ENCODE data around the gene DPP6.

The DPP6 gene

GRCh38 chr7:154633641-154634040, 581.4 kb downstream of the DPP6 start:
- Histone ChIP-seq H3K27me3 (no peaks in the 10 kb centered on the region), H3K9me3 (no peaks in the 10 kb centered on the region), H3K4me3 (ENCODE audit: low read depth in 1 of 2, low read length in 1 of 2) (no peak overlapping the region), H3K27ac (no peak overlapping the region), H3K4me1 (ENCODE audit: control insufficient read depth in 1 of 2, insufficient read depth in 1 of 2, low read depth in 1 of 2, low read length in 1 of 2) (no peaks in the 10 kb centered on the region), H3K36me3 (no peaks in the 10 kb centered on the region)
- TF ChIP-seq, protein P1, sequence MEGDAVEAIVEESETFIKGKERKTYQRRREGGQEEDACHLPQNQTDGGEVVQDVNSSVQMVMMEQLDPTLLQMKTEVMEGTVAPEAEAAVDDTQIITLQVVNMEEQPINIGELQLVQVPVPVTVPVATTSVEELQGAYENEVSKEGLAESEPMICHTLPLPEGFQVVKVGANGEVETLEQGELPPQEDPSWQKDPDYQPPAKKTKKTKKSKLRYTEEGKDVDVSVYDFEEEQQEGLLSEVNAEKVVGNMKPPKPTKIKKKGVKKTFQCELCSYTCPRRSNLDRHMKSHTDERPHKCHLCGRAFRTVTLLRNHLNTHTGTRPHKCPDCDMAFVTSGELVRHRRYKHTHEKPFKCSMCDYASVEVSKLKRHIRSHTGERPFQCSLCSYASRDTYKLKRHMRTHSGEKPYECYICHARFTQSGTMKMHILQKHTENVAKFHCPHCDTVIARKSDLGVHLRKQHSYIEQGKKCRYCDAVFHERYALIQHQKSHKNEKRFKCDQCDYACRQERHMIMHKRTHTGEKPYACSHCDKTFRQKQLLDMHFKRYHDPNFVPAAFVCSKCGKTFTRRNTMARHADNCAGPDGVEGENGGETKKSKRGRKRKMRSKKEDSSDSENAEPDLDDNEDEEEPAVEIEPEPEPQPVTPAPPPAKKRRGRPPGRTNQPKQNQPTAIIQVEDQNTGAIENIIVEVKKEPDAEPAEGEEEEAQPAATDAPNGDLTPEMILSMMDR (IDR thresholded peaks at IDR 0.05): no peak

GRCh38 chr7:154638286-154638685, 586.1 kb downstream of the DPP6 start:
- no peaks in the 10 kb centered on the region for H3K27me3 ChIP-seq
- no peaks in the 10 kb centered on the region for H3K4me1 ChIP-seq (ENCODE audit: control insufficient read depth in 1 of 2, insufficient read depth in 1 of 2, low read depth in 1 of 2, low read length in 1 of 2)
- TF ChIP-seq, protein P1 (IDR thresholded peaks at IDR 0.05): no peak
- H3K27ac ChIP-seq: no peak overlapping the region
- no peaks in the 10 kb centered on the region for H3K36me3 ChIP-seq
- no peaks in the 10 kb centered on the region for H3K9me3 ChIP-seq
- no peak overlapping the region for H3K4me3 ChIP-seq (ENCODE audit: low read depth in 1 of 2, low read length in 1 of 2)

DNA sequence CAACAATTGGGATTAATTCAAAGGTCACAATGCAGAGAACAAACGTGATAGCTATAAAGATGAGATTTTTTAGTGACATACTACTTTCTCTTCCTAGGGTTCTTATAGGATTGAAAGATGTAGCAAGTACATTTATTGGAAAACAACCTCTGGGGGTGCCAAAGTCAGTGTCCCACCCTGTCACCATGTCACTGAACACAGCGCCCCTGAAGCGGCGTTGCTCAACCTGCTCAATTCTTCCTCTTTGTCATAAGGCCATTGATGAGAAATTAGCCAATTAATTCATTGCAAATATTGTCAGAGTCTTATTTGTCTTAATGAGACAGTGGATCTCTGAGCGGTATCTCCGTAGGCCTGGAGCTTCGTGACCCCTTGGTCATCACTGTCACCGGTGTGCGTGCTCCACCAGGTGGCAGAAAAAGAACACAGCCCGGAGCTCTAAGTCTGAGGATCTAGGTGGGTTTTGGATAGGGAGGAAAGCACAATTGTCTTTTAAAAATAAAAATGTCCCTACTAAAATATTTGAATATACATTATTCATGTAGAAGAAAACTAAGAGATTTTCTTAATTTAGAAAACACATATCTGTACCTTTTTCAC, 588.2 kb downstream of the DPP6 start:
- no peaks in the 10 kb centered on the region for H3K27me3 ChIP-seq
- H3K9me3 ChIP-seq: no peaks in the 10 kb centered on the region
- no peaks in the 10 kb centered on the region for H3K36me3 ChIP-seq
- no peak overlapping the region for H3K27ac ChIP-seq
- H3K4me3 ChIP-seq (ENCODE audit: low read depth in 1 of 2, low read length in 1 of 2): no peak overlapping the region
- TF ChIP-seq, protein P1 (IDR thresholded peaks at IDR 0.05): no peak
- no peaks in the 10 kb centered on the region for H3K4me1 ChIP-seq (ENCODE audit: control insufficient read depth in 1 of 2, insufficient read depth in 1 of 2, low read depth in 1 of 2, low read length in 1 of 2)

DNA sequence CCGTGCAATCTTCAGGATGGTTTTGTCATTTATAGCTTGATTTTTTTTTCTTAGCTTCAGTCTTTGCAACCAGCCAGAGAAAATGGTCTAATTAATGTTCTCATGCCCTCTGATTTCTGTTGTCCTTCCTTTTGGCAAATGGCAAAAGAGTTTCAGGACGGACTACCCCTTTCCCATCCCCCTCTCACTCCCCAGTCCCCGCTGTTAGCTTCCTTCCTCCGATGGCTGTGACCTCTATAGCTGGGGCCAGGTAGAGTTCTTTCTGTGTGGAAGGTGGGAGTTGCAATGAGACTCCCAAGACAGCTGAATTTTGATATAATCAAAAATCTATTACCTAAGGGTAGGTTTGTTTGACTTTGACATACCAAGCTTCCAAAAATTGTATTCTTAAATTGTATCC, 588.7 kb downstream of the DPP6 start:
- H3K4me3 ChIP-seq (ENCODE audit: low read depth in 1 of 2, low read length in 1 of 2): no peak overlapping the region
- no peaks in the 10 kb centered on the region for H3K36me3 ChIP-seq
- TF ChIP-seq, protein P1 (IDR thresholded peaks at IDR 0.05): no peak
- H3K9me3 ChIP-seq: no peaks in the 10 kb centered on the region
- H3K27ac ChIP-seq: no peak overlapping the region
- no peaks in the 10 kb centered on the region for H3K4me1 ChIP-seq (ENCODE audit: control insufficient read depth in 1 of 2, insufficient read depth in 1 of 2, low read depth in 1 of 2, low read length in 1 of 2)
- no peaks in the 10 kb centered on the region for H3K27me3 ChIP-seq

GRCh38 chr7:154644366-154644765, 592.2 kb downstream of the DPP6 start:
- Histone ChIP-seq H3K27me3 (no peaks in the 10 kb centered on the region), H3K4me3 (ENCODE audit: low read depth in 1 of 2, low read length in 1 of 2) (no peak overlapping the region), H3K9me3 (no peaks in the 10 kb centered on the region), H3K4me1 (ENCODE audit: control insufficient read depth in 1 of 2, insufficient read depth in 1 of 2, low read depth in 1 of 2, low read length in 1 of 2) (no peaks in the 10 kb centered on the region), H3K36me3 (no peaks in the 10 kb centered on the region), H3K27ac (no peak overlapping the region)
- TF ChIP-seq, protein P1 (IDR thresholded peaks at IDR 0.05): no peak

All from neutrophil (primary cell).